ENCODE measurements around the gene AGPAT2. TPM values are rescaled to one million over a fixed set of nuclear protein-coding genes. Genes with fewer than 3 reads are reported as not detected.
A peak's percentile ranks its signal among the peaks of the same experiment; 100 is the strongest.

The AGPAT2 gene
- total and polyA plus RNA-seq, 2 donors (not counting 1 experiment from before 2014, with no cell fraction given) = 25.1 to 28.4 TPM

DNA sequence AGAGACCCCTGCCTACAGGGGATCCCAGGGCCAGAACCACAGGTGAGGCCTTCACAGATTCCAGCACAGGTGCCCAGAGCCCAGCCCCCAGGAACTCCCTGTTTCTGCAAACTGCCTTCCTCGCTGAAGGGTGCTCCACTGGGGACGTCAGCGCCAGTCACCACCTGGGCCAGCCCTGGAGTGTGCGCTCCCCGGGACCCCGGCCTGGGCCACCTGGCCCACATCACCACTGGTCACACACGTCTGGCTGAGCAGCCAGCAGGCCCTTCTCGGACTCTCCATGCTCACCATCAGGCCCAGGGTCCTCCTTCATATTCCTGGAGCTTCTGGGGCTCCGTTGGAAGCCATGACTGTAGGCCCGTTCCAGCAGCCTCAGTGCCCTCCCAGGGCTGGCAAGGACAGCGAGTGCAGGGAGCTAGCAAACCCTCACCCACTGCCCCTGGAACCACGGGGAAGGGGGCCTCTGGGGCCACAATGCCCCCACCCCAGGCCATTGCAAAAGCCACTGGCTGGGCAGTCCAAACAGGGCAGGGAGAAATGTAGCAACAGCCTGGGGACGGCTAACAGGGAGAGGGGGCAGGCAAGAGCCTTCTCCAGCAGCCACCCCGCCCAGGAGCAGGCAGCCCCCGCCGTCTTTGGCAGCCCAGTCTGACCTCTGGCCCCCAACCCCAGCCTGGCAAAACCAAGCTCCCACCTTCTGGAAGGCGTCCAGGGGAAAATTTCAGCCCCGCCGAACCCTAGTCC, 1.3 kb downstream of the AGPAT2 start:
- Histone ChIP-seq H3K4me3 (ENCODE audit: control extremely low read depth in 1 of 5, extremely low read depth in 1 of 5, insufficient read depth in 1 of 5, low read depth in 2 of 5, low read length in 4 of 5) (peak overlapping the region in 4 of 5 experiments; percentile 72 to 76 (median 73)), H4K20me1 (ENCODE audit: control insufficient read depth, insufficient read depth, low read length, poor library complexity, severe bottlenecking) (peaks cover 47% of the 10 kb centered on the region), H3K27ac (ENCODE audit: low read length in 2 of 2) (no peak overlapping the region), H3K4me2 (replicated peaks; ENCODE audit: low read depth, low read length, poor library complexity, severe bottlenecking) (peak overlapping the region; percentile 97), H3K36me3 (replicated peaks in 1 of 2; ENCODE audit: control extremely low read depth in 1 of 2, control insufficient read depth in 1 of 2, extremely low read depth in 1 of 2, insufficient read depth in 2 of 2, low read length in 1 of 2) (no peaks in the 10 kb centered on the region), H3K27me3 (replicated peaks in 1 of 4; ENCODE audit: control extremely low read depth in 1 of 4, control insufficient read depth in 3 of 4, insufficient read depth in 4 of 4, low read length in 3 of 4) (no peaks in the 10 kb centered on the region), H3K9ac (ENCODE audit: low read length) (peak overlapping the region; percentile 80), H2AFZ (ENCODE audit: insufficient read depth, low read depth, low read length, poor library complexity, severe bottlenecking) (peak overlapping the region; percentile 81), H3K79me2 (ENCODE audit: control insufficient read depth, insufficient read depth, low read length) (peaks cover 20% of the 10 kb centered on the region), H3K4me1 (ENCODE audit: control insufficient read depth in 2 of 2, insufficient read depth in 2 of 2, low read length in 2 of 2) (peaks cover 14 to 22% of the 10 kb centered on the region in 2 donors), H3K9me3 (ENCODE audit: control extremely low read depth in 1 of 3, control insufficient read depth in 2 of 3, insufficient read depth in 1 of 3, low read length in 2 of 3) (peaks cover 0 to 9% (median 0%) of the 10 kb centered on the region in 3 donors)
- WGBS (ENCODE audit: insufficient coverage) = 48% methylated on average over 16 of the region's 19 CpGs
- Mint-ChIP-seq H3K27ac (peak overlapping the region; percentile 63), H3K27me3 (no peaks in the 10 kb centered on the region), H3K9me3 (ENCODE audit: insufficient read depth) (no peaks in the 10 kb centered on the region), H3K4me3 (peak overlapping the region; percentile 83), H3K4me1 (peaks cover 14% of the 10 kb centered on the region)
- ChIA-PET CTCF (interaction anchor here (0.7 to 1.0 kb wide), 2 partner anchors 11 to 26 kb away, joined by 3 read pairs; no protein-coding TSS in a partner anchor), POLR2A (interaction anchor here (1.3 to 1.6 kb wide), 2 partner anchors 42 to 43 kb away, joined by 4 read pairs; no protein-coding TSS in a partner anchor)
- TF ChIP-seq EZH2 (IDR thresholded peaks at IDR 0.05; ENCODE audit: borderline replicate concordance, insufficient read depth, low read depth, low read length, poor library complexity, severe bottlenecking) = no peak
- TF ChIP-seq, protein P1, sequence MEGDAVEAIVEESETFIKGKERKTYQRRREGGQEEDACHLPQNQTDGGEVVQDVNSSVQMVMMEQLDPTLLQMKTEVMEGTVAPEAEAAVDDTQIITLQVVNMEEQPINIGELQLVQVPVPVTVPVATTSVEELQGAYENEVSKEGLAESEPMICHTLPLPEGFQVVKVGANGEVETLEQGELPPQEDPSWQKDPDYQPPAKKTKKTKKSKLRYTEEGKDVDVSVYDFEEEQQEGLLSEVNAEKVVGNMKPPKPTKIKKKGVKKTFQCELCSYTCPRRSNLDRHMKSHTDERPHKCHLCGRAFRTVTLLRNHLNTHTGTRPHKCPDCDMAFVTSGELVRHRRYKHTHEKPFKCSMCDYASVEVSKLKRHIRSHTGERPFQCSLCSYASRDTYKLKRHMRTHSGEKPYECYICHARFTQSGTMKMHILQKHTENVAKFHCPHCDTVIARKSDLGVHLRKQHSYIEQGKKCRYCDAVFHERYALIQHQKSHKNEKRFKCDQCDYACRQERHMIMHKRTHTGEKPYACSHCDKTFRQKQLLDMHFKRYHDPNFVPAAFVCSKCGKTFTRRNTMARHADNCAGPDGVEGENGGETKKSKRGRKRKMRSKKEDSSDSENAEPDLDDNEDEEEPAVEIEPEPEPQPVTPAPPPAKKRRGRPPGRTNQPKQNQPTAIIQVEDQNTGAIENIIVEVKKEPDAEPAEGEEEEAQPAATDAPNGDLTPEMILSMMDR (IDR thresholded peaks at IDR 0.05) = no peak
- intact Hi-C loops (cut with micrococcal nuclease) = no loop called here
- DNase-seq = no peak
- ATAC-seq (ENCODE audit: low read depth) = no peak

DNA sequence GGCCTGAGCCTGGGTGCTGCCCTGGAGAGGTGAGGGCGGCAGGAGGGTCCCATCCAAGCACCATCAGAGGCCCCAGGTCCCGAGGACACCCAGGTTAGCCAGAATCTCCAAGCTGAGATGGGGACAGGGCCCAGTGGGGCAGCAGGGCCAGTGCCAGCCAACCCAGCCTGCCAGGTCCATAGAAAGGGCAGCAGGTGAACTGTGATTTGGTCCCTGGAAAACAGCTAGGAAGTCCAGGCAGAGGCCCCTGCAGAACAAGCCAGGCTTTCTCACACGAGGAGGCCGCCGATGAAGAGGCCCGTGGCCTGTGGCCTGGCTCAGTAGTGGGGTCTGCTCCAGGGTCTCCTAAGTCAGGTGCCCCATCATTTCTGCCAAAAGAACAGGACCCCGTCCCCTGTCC, 2.0 kb downstream of the AGPAT2 start:
- ATAC-seq (ENCODE audit: low read depth) = no peak
- H3K79me2 ChIP-seq (ENCODE audit: control insufficient read depth, insufficient read depth, low read length) = peaks cover 20% of the 10 kb centered on the region
- intact Hi-C loops (cut with micrococcal nuclease) = no loop called here
- no peaks in the 10 kb centered on the region for H3K27me3 ChIP-seq (replicated peaks in 1 of 4; ENCODE audit: control extremely low read depth in 1 of 4, control insufficient read depth in 3 of 4, insufficient read depth in 4 of 4, low read length in 3 of 4)
- H3K27ac Mint-ChIP-seq = no peak overlapping the region
- H2AFZ ChIP-seq (ENCODE audit: insufficient read depth, low read depth, low read length, poor library complexity, severe bottlenecking) = no peak overlapping the region
- WGBS (ENCODE audit: insufficient coverage) = 96% methylated on average over 7 of the region's 7 CpGs
- no peak overlapping the region for H3K27ac ChIP-seq (ENCODE audit: low read length in 2 of 2)
- peaks cover 0 to 9% (median 0%) of the 10 kb centered on the region in 3 donors for H3K9me3 ChIP-seq (ENCODE audit: control extremely low read depth in 1 of 3, control insufficient read depth in 2 of 3, insufficient read depth in 1 of 3, low read length in 2 of 3)
- H3K4me1 ChIP-seq (ENCODE audit: control insufficient read depth in 2 of 2, insufficient read depth in 2 of 2, low read length in 2 of 2) = peaks cover 14 to 22% of the 10 kb centered on the region in 2 donors
- ChIA-PET POLR2A (interaction anchor here (0.6 kb wide), 1 partner anchor 15 kb away, joined by 6 read pairs; no protein-coding TSS in a partner anchor), CTCF (no interaction called here)
- TF ChIP-seq EZH2 (IDR thresholded peaks at IDR 0.05; ENCODE audit: borderline replicate concordance, insufficient read depth, low read depth, low read length, poor library complexity, severe bottlenecking) = no peak
- TF ChIP-seq, protein P1 (IDR thresholded peaks at IDR 0.05) = no peak
- no peak overlapping the region for H3K4me3 Mint-ChIP-seq
- H3K4me2 ChIP-seq (replicated peaks; ENCODE audit: low read depth, low read length, poor library complexity, severe bottlenecking) = peak overlapping the region; percentile 97
- H4K20me1 ChIP-seq (ENCODE audit: control insufficient read depth, insufficient read depth, low read length, poor library complexity, severe bottlenecking) = peaks cover 47% of the 10 kb centered on the region
- peaks cover 14% of the 10 kb centered on the region for H3K4me1 Mint-ChIP-seq
- H3K36me3 ChIP-seq (replicated peaks in 1 of 2; ENCODE audit: control extremely low read depth in 1 of 2, control insufficient read depth in 1 of 2, extremely low read depth in 1 of 2, insufficient read depth in 2 of 2, low read length in 1 of 2) = no peaks in the 10 kb centered on the region
- DNase-seq = no peak
- no peak overlapping the region for H3K9ac ChIP-seq (ENCODE audit: low read length)
- H3K9me3 Mint-ChIP-seq (ENCODE audit: insufficient read depth) = no peaks in the 10 kb centered on the region
- no peak overlapping the region for H3K4me3 ChIP-seq (ENCODE audit: control extremely low read depth in 1 of 5, extremely low read depth in 1 of 5, insufficient read depth in 1 of 5, low read depth in 2 of 5, low read length in 4 of 5)
- no peaks in the 10 kb centered on the region for H3K27me3 Mint-ChIP-seq

Measured in B cell (primary cell).